ENCODE data around the gene LEPR.

The LEPR gene

DNA sequence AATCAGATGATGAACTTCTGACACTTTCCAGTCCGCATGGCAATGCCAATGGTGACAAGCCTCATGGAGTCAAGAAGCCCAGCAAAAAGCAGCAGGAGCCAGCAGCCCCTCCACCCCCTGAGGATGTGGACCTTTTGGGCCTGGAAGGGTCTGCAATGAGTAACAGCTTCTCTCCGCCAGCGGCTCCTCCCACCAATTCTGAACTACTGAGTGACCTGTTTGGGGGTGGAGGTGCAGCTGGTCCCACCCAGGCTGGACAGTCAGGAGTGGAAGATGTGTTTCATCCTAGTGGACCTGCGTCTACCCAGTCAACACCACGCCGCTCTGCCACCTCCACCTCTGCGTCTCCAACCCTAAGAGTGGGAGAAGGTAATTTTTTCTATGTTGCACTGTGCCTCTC lies 28.0 kb upstream of the LEPR start:
- H3K36me3 ChIP-seq (ENCODE audit: control insufficient read depth, insufficient read depth, low read length) = no peaks in the 10 kb centered on the region

DNA sequence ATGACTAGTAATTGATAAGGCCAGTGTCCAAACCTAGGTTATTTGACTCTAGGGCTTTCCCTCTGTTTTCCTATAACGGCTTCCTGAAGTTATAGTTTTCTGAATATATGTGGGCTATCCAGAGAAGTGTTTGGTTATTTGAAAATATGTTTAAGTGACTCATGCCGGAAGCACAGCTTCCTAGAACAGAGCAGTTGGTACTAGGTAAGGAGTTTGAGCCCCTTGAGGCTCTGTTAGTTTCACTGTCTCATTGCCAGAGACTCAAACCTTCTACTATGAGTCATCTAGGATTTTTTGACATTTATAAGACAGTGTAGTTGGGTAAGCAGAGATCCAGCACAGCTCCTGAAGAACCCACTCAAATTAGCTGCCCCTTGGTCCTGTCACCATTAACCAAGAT lies 27.1 kb upstream of the LEPR start:
- Histone ChIP-seq H3K27ac (ENCODE audit: low read depth, low read length) (no peak overlapping the region), H3K27me3 (ENCODE audit: control insufficient read depth, insufficient read depth, low read length) (no peaks in the 10 kb centered on the region), H3K9me3 (ENCODE audit: control insufficient read depth, insufficient read depth, low read length) (no peaks in the 10 kb centered on the region), H3K4me3 (ENCODE audit: low read depth, low read length) (no peak overlapping the region), H3K4me1 (ENCODE audit: control insufficient read depth, insufficient read depth, low read length) (peaks cover 5% of the 10 kb centered on the region), H3K9ac (ENCODE audit: low read depth, low read length) (no peak overlapping the region), H3K36me3 (ENCODE audit: control insufficient read depth, insufficient read depth, low read length) (no peaks in the 10 kb centered on the region)

More for the DNA sequence above, 28.0 kb upstream of the LEPR start:
- Histone ChIP-seq H3K9me3 (ENCODE audit: control insufficient read depth, insufficient read depth, low read length) (no peaks in the 10 kb centered on the region), H3K4me3 (ENCODE audit: low read depth, low read length) (no peak overlapping the region), H3K4me1 (ENCODE audit: control insufficient read depth, insufficient read depth, low read length) (peaks cover 5% of the 10 kb centered on the region), H3K27me3 (ENCODE audit: control insufficient read depth, insufficient read depth, low read length) (no peaks in the 10 kb centered on the region), H3K9ac (ENCODE audit: low read depth, low read length) (no peak overlapping the region), H3K27ac (ENCODE audit: low read depth, low read length) (no peak overlapping the region)

GRCh38 chr1:65393928-65394327 lies 26.5 kb upstream of the LEPR start:
- Histone ChIP-seq H3K27me3 (ENCODE audit: control insufficient read depth, insufficient read depth, low read length) (no peaks in the 10 kb centered on the region), H3K27ac (ENCODE audit: low read depth, low read length) (no peak overlapping the region), H3K4me1 (ENCODE audit: control insufficient read depth, insufficient read depth, low read length) (peaks cover 5% of the 10 kb centered on the region), H3K4me3 (ENCODE audit: low read depth, low read length) (no peak overlapping the region), H3K9me3 (ENCODE audit: control insufficient read depth, insufficient read depth, low read length) (no peaks in the 10 kb centered on the region), H3K9ac (ENCODE audit: low read depth, low read length) (no peak overlapping the region), H3K36me3 (ENCODE audit: control insufficient read depth, insufficient read depth, low read length) (no peaks in the 10 kb centered on the region)

- H3K9ac ChIP-seq (ENCODE audit: low read depth, low read length) = no peak overlapping the region
- no peaks in the 10 kb centered on the region for H3K27me3 ChIP-seq (ENCODE audit: control insufficient read depth, insufficient read depth, low read length)
- H3K36me3 ChIP-seq (ENCODE audit: control insufficient read depth, insufficient read depth, low read length) = no peaks in the 10 kb centered on the region
- no peaks in the 10 kb centered on the region for H3K9me3 ChIP-seq (ENCODE audit: control insufficient read depth, insufficient read depth, low read length)
- peak overlapping the region; percentile 62 for H3K27ac ChIP-seq (ENCODE audit: low read depth, low read length)
- H3K4me3 ChIP-seq (ENCODE audit: low read depth, low read length) = no peak overlapping the region
- peaks cover 5% of the 10 kb centered on the region for H3K4me1 ChIP-seq (ENCODE audit: control insufficient read depth, insufficient read depth, low read length)
Measured at GRCh38 chr1:65395887-65396612, 24.4 kb upstream of the LEPR start.

GRCh38 chr1:65398083-65398482 lies 22.4 kb upstream of the LEPR start:
- peaks cover 5% of the 10 kb centered on the region for H3K4me1 ChIP-seq (ENCODE audit: control insufficient read depth, insufficient read depth, low read length)
- no peak overlapping the region for H3K9ac ChIP-seq (ENCODE audit: low read depth, low read length)
- no peaks in the 10 kb centered on the region for H3K36me3 ChIP-seq (ENCODE audit: control insufficient read depth, insufficient read depth, low read length)
- H3K27me3 ChIP-seq (ENCODE audit: control insufficient read depth, insufficient read depth, low read length) = no peaks in the 10 kb centered on the region
- no peak overlapping the region for H3K27ac ChIP-seq (ENCODE audit: low read depth, low read length)
- no peak overlapping the region for H3K4me3 ChIP-seq (ENCODE audit: low read depth, low read length)
- H3K9me3 ChIP-seq (ENCODE audit: control insufficient read depth, insufficient read depth, low read length) = no peaks in the 10 kb centered on the region

DNA sequence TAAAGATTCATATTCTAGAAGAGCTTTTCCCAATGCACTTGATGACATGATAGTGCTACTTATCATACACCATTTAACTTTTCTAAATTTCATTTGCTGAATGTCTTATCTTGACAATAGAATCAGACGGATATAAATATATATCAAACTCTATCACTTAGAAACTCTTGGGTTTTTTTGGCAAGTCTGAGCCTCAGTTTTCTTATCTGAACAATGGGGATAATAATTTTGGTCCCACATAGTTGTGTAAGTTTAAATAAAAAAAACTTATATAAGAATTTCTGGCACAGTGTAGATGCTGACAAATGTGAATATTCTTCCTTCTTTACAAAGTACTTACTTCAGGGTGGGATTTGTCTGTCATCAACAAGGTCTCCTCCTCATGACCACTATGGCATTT lies 21.5 kb upstream of the LEPR start:
- H3K4me3 ChIP-seq (ENCODE audit: low read depth, low read length) = no peak overlapping the region
- H3K27me3 ChIP-seq (ENCODE audit: control insufficient read depth, insufficient read depth, low read length) = no peaks in the 10 kb centered on the region
- H3K27ac ChIP-seq (ENCODE audit: low read depth, low read length) = no peak overlapping the region
- peaks cover 5% of the 10 kb centered on the region for H3K4me1 ChIP-seq (ENCODE audit: control insufficient read depth, insufficient read depth, low read length)
- H3K36me3 ChIP-seq (ENCODE audit: control insufficient read depth, insufficient read depth, low read length) = no peaks in the 10 kb centered on the region
- no peaks in the 10 kb centered on the region for H3K9me3 ChIP-seq (ENCODE audit: control insufficient read depth, insufficient read depth, low read length)
- H3K9ac ChIP-seq (ENCODE audit: low read depth, low read length) = no peak overlapping the region

DNA sequence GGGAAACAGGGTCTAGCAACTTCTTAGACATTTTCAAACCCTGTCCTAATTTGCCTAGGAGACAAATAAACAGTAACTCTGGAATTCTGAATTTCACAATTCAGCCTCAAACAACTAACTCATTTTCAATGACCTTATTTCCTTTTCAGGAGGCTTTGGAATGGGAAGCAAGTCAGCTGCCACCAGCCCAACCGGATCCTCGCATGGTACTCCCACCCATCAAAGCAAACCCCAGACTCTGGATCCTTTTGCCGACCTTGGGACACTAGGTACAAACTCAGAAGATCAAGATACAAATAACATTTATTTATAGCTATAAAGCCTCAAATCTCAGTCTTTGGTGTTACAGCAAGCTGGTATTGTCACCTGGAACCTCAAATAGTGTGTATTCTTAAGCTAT lies 18.9 kb upstream of the LEPR start:
- Histone ChIP-seq H3K36me3 (ENCODE audit: control insufficient read depth, insufficient read depth, low read length) (no peaks in the 10 kb centered on the region), H3K27me3 (ENCODE audit: control insufficient read depth, insufficient read depth, low read length) (no peaks in the 10 kb centered on the region), H3K4me1 (ENCODE audit: control insufficient read depth, insufficient read depth, low read length) (no peaks in the 10 kb centered on the region), H3K9me3 (ENCODE audit: control insufficient read depth, insufficient read depth, low read length) (no peaks in the 10 kb centered on the region), H3K9ac (ENCODE audit: low read depth, low read length) (no peak overlapping the region), H3K27ac (ENCODE audit: low read depth, low read length) (no peak overlapping the region), H3K4me3 (ENCODE audit: low read depth, low read length) (no peak overlapping the region)

DNA sequence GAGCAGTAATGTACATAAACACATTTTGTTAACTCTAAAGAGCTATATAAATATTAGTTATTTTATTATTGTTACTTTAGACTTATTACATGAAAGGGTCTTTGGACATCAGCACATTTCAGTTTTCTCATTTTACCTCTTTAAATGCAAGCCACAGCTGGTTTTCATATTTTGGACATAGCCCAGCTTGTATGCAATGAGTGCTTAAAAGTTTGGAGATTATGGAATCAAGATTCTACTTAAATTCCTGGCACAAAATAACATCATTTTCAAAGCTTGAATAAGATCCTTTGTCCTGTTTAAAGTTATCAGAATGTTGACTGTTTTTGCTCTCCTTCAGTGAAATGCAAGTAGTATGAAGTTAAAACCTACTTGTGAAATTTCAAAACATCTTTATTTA lies 15.5 kb upstream of the LEPR start:
- H3K4me3 ChIP-seq (ENCODE audit: low read depth, low read length) = no peak overlapping the region
- no peaks in the 10 kb centered on the region for H3K9me3 ChIP-seq (ENCODE audit: control insufficient read depth, insufficient read depth, low read length)
- no peaks in the 10 kb centered on the region for H3K27me3 ChIP-seq (ENCODE audit: control insufficient read depth, insufficient read depth, low read length)
- H3K4me1 ChIP-seq (ENCODE audit: control insufficient read depth, insufficient read depth, low read length) = peaks cover 12% of the 10 kb centered on the region
- H3K27ac ChIP-seq (ENCODE audit: low read depth, low read length) = no peak overlapping the region
- no peak overlapping the region for H3K9ac ChIP-seq (ENCODE audit: low read depth, low read length)
- H3K36me3 ChIP-seq (ENCODE audit: control insufficient read depth, insufficient read depth, low read length) = no peaks in the 10 kb centered on the region

DNA sequence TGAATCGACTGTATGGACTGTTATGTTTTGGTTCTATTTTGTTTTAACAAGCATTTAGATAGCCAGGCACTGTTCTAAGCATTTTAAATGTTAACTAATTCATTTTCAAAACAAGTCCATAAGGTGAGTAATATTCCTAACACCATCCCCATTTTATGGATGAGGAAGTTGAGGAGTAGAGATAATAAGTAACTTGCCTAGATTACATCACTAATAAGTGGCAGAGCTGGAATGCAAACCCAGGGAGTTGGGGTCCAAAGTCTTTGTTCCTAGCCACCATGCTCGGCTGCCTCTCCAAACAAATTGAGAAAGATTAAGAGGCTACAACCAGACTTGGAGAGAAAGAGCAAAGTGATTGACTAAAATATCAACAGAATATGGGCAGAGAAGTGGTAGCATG lies 12.6 kb upstream of the LEPR start:
- Histone ChIP-seq H3K9ac (ENCODE audit: low read depth, low read length) (no peak overlapping the region), H3K36me3 (ENCODE audit: control insufficient read depth, insufficient read depth, low read length) (no peaks in the 10 kb centered on the region), H3K27me3 (ENCODE audit: control insufficient read depth, insufficient read depth, low read length) (no peaks in the 10 kb centered on the region), H3K4me1 (ENCODE audit: control insufficient read depth, insufficient read depth, low read length) (peaks cover 22% of the 10 kb centered on the region), H3K27ac (ENCODE audit: low read depth, low read length) (no peak overlapping the region), H3K9me3 (ENCODE audit: control insufficient read depth, insufficient read depth, low read length) (no peaks in the 10 kb centered on the region), H3K4me3 (ENCODE audit: low read depth, low read length) (no peak overlapping the region)

- no peaks in the 10 kb centered on the region for H3K36me3 ChIP-seq (ENCODE audit: control insufficient read depth, insufficient read depth, low read length)
Measured at GRCh38 chr1:65409314-65409713, 11.2 kb upstream of the LEPR start.

GRCh38 chr1:65409816-65410326 lies 10.6 kb upstream of the LEPR start:
- no peaks in the 10 kb centered on the region for H3K27me3 ChIP-seq (ENCODE audit: control insufficient read depth, insufficient read depth, low read length)
- H3K4me3 ChIP-seq (ENCODE audit: low read depth, low read length) = no peak overlapping the region
- H3K27ac ChIP-seq (ENCODE audit: low read depth, low read length) = peak overlapping the region; percentile 17
- no peak overlapping the region for H3K9ac ChIP-seq (ENCODE audit: low read depth, low read length)
- no peaks in the 10 kb centered on the region for H3K36me3 ChIP-seq (ENCODE audit: control insufficient read depth, insufficient read depth, low read length)
- no peaks in the 10 kb centered on the region for H3K9me3 ChIP-seq (ENCODE audit: control insufficient read depth, insufficient read depth, low read length)
- H3K4me1 ChIP-seq (ENCODE audit: control insufficient read depth, insufficient read depth, low read length) = peaks cover 22% of the 10 kb centered on the region

More at GRCh38 chr1:65409314-65409713, 11.2 kb upstream of the LEPR start:
- Histone ChIP-seq H3K4me1 (ENCODE audit: control insufficient read depth, insufficient read depth, low read length) (peaks cover 22% of the 10 kb centered on the region), H3K4me3 (ENCODE audit: low read depth, low read length) (no peak overlapping the region), H3K9me3 (ENCODE audit: control insufficient read depth, insufficient read depth, low read length) (no peaks in the 10 kb centered on the region), H3K9ac (ENCODE audit: low read depth, low read length) (no peak overlapping the region), H3K27me3 (ENCODE audit: control insufficient read depth, insufficient read depth, low read length) (no peaks in the 10 kb centered on the region), H3K27ac (ENCODE audit: low read depth, low read length) (peak overlapping the region; percentile 17)

Data from HUES48 (cell line).